HepG2 (cell line): ENCODE measurements around the gene DENND4C. TPM values are rescaled to one million over a fixed set of nuclear protein-coding genes. Genes with fewer than 3 reads are reported as not detected.

Experiments used
- CSRNP2 ChIP-seq: sonication (generic); formaldehyde crosslinking; conservative IDR thresholded peaks from 2 replicates; pipeline ENCODE4 v1.8.0; 2022; ENCODE audit warnings: low read depth, missing genetic modification reagents
- PATZ1 ChIP-seq: sonication (generic); formaldehyde crosslinking; IDR thresholded peaks from 2 replicates; pipeline ENCODE4 v1.4.0; 2020; ENCODE audit warnings: missing genetic modification reagents
- SRSF4 ChIP-seq: fragments of 200-400 bp; formaldehyde crosslinking; IDR thresholded peaks from one replicate; pipeline ENCODE4 v1.6.1; 2018; ENCODE audit warnings: mild to moderate bottlenecking, low read depth, low read length, moderate library complexity; ENCODE audit not compliant: poor library complexity, severe bottlenecking
- ZBTB40 ChIP-seq, 2 experiments: fragments of 450-650 bp in 1 of 2; sonication (generic) in 1 of 2; formaldehyde crosslinking in 1 of 2; IDR thresholded peaks; 2 replicates each; pipeline versions ENCODE4 v1.6.1 to v1.8.0; 2016 to 2022; ENCODE audit warnings: antibody characterized with exemption in 1 of 2, mild to moderate bottlenecking in 1 of 2, missing genetic modification reagents in 1 of 2
- ZHX2 ChIP-seq, 2 experiments: sonication (generic) in 1 of 2; formaldehyde crosslinking in 1 of 2; IDR thresholded peaks; 2 replicates each; pipeline versions ENCODE4 v1.6.1 to v1.9.0; 2014 to 2022; ENCODE audit warnings: antibody characterized with exemption in 1 of 2, borderline replicate concordance in 1 of 2, inconsistent platforms in 1 of 2, low read depth in 1 of 2, missing genetic modification reagents in 1 of 2
- ZNF451 ChIP-seq: sonication (generic); formaldehyde crosslinking; IDR thresholded peaks from 2 replicates; pipeline ENCODE4 v1.5.0; 2020; ENCODE audit warnings: mild to moderate bottlenecking, missing genetic modification reagents
- polyA plus RNA-seq, 8 experiments: library from polyadenylated mRNA; depleted of rRNA in 3 of 8; stranded (reverse) in 7 of 8; unstranded in 1 of 8; fragments of >200 nt; fragmentation: Illumina TruSeq in 4 of 8; extraction: Trizol in 4 of 8; gene quantifications; 2 replicates each; pipeline versions ENCODE4 v1.2.1 to v1.2.3, GENCODE V29; 2011 to 2016; ENCODE audit warnings: low read depth in 4 of 8, missing spikeins in 1 of 8, mixed read lengths in 1 of 8; ENCODE audit not compliant: insufficient read depth in 1 of 8
- total RNA-seq, 5 experiments: library from RNA; depleted of rRNA; stranded (reverse); fragments of >200 nt; fragmentation: Illumina TruSeq; extraction: Trizol; gene quantifications; 2 replicates each; pipeline ENCODE4 v1.2.3, GENCODE V29; 2016; ENCODE audit warnings: low read depth in 1 of 5

Gene DENND4C
- total and polyA plus RNA-seq, 2 of the 13 experiments (the other 11 are each of a cell fraction or from before 2014, with no cell fraction given), result 19.1 to 27.2 TPM

GRCh38 chr9:19230355-19231125, at the start of gene DENND4C (continued):
- TF ChIP-seq ZBTB40 (IDR thresholded peaks at IDR 0.05), result no peak
- peak; percentile 78 for TF ChIP-seq ZBTB40 (CRISPR knock-in tag; IDR thresholded peaks at IDR 0.05)
- peak; percentile 66 for TF ChIP-seq PATZ1 (CRISPR knock-in tag)
- TF ChIP-seq ZNF451 (CRISPR knock-in tag), result no peak
- no peak for TF ChIP-seq SRSF4
- peak; percentile 59; the same call in 1 of the 2 replicates for TF ChIP-seq ZHX2 (IDR thresholded peaks at IDR 0.05; ENCODE audit: low read depth)
- TF ChIP-seq ZHX2 (CRISPR knock-in tag; IDR thresholded peaks at IDR 0.05; ENCODE audit: borderline replicate concordance), result no peak
- no peak for TF ChIP-seq CSRNP2
